Measurements from ENCODE around the gene P2RY12.
"Not testable (repeated sequence)": the region's sequence is repeated elsewhere in the genome, so short reads cannot be mapped to it uniquely, and the experiment has no call there.

The P2RY12 gene

DNA sequence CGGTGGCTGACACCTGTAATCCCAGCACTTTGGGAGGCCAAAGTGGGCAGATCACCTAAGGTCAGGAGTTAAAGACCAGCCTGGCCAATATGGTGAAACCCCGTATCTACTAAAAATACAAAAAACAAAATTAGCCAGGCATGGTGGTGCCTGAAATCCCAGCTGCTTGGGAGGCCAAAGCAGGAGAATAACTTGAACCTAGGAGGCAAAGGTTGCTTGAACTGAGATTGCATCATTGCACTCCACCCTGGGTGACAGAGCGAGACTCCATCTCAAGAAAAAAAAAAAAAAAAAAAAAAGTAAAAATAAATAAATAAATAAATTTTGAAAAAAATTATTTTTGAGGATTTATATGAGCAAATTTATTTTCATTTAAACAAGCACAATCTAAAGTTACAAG lies 7.6 kb upstream of the P2RY12 start:
- DNase-seq = not testable (repeated sequence)

DNA sequence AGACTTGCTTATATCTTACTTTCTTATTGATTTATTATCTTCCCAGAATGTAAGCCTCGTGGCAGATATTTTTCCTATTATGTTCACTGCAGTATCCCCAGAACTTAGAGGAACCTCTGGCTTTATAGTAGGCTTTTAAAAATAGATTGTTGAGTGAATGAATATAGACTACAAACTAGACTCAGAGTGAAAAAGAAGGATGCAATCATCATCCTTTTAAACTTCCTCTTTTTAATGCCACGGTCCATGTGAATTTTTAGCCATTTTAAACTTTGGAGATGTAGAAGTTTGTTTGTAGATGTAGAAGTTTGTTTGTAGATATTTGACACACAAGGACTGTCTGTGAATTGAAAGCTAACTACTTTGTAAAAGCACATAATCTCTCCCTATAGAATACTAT lies 7.2 kb upstream of the P2RY12 start:
- DNase-seq = no peak

DNA sequence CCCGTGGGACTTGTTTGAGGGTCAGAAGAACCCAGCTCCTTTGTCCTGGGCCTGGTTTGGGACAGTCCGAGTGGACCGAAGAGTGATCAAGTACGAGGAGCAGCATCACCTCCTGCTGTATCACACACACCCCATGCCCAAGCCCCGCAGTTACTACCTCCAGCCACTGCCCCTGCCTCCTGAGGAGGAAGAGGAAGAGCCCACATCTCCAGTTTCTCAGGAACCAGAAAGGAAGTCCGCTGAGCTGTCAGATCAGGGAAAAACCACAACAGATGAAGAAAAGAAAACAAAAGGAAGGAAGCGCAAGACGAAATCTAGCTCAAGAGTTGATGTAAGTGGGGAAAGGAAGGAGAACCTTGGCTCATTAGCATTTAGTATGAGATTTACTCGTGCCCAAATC lies 3.3 kb upstream of the P2RY12 start:
- no peak for DNase-seq

DNA sequence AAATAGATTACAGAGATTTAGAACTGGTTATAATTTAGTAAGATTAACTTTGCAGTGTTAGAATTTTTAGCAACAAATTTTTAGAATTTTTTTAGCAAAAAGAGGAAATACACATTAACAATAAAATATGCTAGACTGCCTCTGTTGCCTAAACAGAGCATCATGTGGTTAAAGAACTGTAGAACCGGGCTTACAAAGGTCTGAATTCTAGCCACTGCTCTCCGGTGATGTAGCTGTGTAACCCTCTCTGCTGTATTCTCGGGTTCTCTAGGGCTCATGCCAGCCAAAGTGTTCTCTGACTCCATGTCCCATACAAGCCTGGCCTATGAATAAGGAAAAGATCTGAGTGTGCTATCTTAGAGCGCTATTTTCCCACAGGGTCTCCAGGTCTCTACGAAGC lies 2.9 kb upstream of the P2RY12 start:
- DNase-seq = no peak

DNA sequence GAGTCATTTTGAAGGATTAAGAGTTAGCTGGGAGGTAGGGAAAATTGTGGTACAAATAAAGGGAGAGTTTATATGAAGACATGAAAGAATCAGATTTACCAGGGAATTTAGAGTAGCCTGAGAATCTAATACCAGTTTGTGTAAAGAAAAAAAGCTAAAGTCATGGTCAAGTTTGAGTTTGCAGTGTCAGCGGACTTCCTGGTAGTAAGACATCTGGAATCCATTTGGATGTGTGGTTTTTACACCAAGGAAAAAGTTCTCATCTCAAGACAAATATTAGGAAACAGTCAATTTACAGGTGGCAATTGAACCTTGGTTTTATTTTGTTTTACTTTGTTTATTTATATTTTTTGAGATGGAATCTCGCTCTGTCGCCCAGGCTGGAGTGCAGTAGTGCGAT lies 1.5 kb upstream of the P2RY12 start:
- no peak for DNase-seq

DNA sequence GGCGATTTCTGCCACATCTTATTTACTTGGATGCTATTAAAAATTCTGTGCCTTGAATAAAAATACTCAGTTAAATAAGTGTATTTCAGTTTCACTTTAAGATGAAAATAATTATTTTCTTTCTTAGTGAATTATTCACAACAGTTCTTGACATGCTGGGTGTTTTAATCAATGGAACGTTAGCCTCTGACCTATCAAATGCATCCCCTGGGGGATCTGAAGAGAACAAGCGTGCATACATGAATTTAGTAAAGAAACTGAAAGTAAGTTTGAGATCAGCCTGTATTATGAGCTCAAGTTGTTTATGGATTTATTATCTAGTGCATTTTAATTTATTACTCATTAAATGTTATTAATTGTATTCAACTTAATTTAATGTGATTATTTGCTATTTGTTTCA lies 597 bp downstream of the P2RY12 start:
- DNase-seq = no peak

DNA sequence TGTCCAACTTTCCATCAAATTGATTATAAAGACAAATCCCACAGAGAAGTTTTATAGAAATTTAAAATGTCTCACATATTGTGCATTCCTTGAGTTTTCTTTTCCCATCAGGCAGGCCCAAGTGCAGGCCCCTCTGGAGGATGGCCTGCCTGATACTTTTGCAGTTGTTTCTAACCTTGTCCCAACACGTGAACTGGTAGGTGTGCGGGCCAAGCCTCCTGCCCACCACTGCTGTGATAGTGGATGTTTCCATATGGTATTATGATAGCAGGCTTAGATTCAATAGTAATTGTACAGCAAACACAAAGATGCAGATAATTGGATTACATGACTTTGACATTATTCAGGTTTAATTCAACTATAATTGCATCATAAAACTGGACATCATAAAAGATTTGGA lies 1.4 kb downstream of the P2RY12 start:
- no peak for DNase-seq

DNA sequence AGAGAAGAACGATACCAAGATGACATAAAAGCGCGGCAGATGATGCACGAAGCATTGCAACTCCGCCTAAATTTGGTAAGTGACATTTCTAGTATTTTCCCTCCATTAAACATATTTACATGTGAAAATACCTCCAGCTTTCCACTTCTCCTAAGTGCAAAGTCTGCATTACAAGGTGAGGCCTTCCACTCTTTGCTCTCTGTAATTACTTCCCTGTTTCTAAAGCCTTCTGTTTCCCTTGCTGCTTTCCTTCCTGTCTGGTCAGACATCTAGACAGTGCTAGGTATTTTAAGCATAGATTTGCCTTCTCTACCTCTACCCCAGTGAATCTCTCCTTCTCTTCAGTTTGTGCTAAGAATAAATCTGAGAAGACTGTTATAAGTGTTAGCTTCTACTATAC lies 1.9 kb downstream of the P2RY12 start:
- no peak for DNase-seq

DNA sequence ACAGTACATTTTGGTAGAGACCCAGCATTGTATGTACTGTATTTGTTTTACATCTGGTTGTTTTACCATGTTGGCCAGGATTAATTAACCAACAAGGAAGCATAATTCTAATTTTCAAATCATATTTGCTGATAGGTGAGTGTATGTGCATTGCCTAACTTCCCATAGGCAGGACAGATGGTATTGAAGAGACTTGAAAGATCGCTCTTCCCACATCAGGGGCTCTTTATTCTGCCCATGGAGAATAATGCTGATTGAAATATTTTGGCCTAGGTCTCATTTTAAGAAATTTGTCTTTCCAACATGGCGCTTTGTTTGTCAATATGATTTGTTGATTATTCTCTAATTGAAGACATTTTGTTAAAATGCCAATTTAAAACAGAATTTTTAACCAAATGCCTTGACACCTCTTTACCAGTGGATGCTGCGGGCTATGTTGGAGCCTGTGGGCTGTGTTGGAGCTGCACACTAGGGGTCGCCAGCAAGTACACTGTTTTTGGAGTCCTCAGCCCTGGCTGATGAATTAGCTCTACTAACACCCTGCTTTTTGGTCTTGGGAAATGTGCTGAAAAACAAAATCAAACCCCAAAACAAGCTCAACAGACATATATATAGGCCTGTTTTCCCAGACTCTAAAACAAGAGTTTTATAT lies 5.3 kb downstream of the P2RY12 start:
- no peak for DNase-seq

DNA sequence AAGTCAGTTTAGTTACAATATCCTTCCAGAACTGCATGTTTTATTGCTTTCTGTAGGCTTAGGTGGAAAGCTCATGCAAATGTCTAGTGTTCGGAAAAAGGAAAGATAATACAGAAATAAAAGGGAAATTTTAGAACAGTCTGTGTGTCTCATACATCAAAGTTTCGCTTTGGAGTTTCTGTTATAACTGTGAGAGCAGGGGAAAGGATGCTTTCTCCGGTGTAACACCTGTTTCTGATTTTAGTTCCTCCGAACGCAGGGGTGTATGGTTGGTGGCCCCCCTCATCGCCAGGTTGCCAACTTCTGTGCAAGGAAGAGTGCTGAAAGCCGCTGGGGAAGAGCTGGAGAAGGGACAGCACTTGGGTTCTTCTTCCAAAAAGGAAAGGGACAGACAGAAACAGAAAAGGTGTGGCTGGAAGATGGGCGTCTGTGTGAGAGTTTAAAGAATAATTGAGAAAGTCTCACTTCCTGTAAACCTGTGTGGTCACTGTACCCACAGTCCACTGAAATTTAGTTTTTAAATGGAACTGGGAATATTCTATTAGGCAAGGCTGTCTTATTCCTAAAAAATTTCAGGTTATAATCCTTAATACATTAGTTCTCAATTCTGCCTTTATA lies 6.7 kb downstream of the P2RY12 start:
- no peak for DNase-seq

DNA sequence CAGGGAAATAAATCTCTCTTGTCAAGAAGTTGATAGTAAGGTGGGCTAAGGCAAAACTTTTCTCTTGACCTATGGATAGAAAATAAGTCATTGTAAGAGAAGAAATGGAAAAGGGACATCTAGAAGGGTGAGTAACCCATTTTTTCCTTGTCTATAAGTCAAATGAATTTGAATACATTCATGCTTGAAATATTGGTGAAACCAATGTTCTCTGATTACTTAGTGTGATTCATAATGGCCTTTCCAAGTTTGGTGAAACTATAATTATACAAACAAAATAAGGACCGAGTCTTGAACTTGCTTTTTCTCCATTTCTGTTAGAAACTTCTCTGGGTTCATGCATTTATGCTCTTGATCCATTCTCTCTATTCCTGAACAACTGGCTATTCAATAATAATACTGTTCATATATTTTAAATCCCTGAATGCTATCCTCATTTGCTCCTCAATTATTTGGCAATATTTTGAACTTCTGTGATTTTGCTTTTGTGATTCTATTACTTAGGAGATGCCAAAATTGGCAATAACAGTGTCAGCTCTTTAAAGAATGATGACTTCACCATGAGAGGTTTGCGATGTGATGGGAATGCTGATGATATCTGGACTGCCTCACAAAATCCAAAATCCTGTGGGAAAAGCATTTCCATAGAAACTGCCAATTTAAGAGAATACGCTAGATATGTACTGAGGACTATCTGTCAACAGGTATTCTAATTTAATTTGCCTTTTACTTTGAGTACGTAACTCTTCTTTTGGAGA lies 12.3 kb downstream of the P2RY12 start:
- DNase-seq = no peak

DNA sequence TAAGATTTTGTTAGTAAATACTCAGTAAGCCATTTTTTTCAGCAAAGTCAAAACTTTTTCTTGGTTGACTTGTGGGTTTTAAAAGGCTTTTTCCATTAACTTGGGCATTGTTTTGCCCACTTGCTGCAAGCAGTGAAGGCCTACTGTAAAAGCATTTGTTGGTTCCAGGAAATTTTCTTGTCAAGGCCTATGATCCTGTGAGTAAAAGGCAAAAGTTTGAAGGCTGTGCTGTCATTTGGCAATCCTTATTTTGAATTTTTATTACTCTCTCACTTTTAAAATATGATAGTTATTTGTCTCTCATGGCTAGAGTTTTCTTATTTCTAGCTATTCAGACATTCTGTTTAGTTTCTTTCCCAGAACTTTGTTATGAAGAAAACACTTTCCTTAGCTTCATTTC lies 13.0 kb downstream of the P2RY12 start:
- no peak for DNase-seq

DNA sequence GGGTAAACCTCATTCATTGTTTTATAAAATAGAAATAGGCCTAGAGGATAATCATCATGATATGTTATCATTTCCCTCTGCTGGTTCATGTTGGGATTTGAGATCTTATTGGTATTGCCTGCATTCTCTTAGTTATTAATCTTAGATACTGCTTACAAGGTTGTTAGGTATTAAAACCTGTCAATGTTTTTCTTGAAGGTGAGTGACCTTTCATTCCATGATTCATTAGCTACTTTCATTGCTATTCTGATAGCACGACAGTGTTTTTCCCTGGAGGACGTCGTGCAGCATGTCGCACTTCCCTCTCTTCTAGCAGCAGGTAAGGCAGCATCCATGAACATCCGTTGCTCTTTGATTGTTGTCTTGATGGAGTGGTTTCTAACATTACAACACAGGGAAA lies 17.1 kb downstream of the P2RY12 start:
- DNase-seq = no peak

DNA sequence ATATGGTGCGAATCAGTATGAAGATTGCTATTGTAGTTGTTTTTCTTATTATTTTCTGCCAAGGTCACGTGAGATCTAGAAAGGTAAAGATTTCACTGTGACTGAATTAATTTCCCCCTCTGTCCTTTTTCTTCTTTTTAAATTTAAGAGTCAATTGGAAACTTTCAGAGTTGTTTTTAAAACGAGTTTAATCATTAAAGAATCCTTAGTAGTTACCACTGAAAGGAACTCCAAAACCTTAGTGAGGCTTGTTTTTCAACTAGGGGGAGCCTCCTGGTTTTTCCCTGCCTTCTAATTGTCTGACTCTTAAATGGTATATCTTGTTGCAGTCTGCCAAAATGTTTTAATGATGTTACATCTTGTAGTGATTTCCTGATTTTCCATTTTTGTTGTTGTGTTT lies 17.6 kb downstream of the P2RY12 start:
- no peak for DNase-seq

DNA sequence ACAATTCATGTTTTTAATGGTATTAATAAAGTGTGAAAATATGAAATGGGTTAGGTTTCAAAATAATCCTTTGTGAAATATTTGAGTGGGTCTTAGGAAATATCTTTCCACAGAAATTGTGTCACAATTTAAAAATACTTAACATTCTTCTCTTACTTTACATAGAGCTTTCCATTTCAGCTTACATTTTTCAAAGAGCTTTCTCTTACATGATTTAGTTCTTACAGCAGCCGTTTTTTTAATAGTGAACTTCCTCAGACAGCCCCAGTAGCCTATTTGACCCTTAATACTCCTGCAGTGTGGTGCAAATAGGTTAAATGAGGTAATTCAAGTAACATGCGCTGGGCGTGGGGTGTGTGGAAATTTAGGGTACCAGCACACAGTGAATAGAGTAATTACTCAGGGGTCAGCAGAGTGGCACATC lies 21.8 kb downstream of the P2RY12 start:
- no peak for DNase-seq

DNA sequence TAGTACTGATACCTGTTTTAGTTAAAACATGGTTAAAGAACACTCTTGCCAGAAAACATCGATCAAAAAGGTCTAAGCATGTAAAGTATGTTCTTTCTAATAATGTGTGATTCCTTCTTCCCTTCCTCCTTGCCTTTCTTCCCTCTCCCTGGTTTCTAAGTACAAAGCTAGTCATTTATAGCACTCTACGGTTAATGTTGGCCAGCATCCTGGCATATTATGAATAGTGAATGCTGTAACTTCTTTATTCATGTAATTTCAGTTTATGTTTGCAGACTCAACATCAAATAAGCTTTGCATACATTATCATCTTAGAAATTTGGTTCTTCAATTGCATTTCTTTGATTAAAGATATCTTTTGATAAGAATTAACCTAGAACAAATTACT lies 27.1 kb downstream of the P2RY12 start:
- no peak for DNase-seq

DNA sequence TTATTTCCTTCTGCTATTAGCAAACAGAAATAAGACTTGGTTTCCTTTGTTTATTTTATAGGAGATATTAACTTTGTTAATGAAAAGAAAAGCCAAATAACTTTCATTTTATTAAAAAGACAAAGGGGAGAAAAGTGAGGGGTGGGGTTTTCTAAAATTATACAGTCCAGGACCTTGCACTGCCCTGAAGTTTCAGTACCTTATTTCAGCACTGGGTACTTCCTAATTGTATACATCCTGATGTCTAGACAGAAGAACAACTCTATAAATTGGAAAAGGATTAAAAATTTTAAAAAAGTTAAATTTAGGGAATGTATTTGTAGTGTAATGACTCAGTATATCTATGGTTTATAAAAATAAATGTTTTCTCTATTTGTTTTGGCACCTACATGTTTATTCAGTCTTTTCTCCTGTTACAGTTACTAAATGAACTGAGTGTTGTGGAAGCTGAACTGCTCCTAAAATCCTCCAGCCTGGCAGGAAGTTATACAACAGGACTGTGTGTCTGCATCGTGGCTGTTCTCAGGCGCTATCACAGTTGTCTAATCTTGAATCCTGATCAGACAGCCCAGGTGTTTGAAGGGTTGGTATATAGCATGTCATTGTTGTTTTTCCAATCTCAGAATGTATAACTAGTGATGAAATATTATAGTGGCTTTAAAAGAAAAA lies 27.6 kb downstream of the P2RY12 start:
- DNase-seq = no peak

DNA sequence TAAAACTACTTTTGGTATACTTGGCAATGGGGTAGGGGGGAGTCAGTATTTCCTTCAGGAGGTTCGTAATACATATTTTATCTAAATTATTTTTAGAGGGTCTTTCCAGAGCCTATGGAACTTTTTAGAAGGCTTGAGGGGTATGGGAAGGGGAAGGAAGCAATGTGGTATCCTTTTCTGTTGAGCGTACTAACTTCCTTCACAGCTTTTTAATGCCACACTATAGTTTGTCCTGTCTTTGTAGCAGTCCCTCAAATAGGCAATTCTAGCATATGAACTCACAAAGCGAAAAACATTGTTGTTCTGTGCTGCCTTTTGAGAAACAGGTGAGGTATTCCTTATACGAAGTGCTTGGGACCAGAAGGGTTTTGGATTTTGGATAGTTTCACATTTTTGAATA lies 32.9 kb downstream of the P2RY12 start:
- no peak for DNase-seq

DNA sequence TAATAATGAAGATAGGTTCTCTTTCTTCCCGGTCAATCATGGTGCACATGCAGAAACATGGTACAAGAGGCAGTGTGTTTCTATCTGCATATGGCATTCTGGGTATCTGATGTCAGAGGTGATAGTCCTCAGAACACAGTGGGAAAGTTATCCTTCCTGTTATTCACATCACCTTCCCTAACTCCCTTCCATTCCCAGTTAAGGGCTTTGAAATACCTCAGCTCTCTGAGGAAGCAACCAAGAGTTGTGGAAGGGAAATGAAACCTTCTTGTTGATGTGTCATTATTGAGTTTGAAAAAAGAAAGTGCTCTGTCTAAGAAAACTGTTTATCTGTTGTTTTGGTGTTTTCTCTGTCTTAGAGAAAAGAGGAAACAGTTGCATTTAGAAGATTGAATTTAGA lies 33.3 kb downstream of the P2RY12 start:
- DNase-seq = no peak

DNA sequence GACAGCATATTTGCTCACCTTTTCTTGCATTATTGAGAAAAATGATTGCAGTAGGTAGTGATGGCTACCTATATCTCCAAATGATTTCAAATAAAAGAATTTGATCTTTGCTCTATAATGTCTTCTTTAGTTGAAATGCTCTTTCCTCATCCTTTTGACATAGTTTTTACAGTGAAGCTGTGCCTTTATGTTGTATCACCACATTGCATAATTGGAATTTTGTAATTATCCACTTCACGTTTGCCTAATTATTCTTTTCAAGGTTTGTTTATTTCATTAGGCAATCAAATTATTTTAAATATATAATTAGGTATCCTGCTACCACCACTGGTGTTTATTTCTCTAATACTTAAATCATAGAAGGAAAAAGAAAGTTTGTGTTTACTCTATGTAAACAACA lies 33.9 kb downstream of the P2RY12 start:
- DNase-seq = no peak

DNA sequence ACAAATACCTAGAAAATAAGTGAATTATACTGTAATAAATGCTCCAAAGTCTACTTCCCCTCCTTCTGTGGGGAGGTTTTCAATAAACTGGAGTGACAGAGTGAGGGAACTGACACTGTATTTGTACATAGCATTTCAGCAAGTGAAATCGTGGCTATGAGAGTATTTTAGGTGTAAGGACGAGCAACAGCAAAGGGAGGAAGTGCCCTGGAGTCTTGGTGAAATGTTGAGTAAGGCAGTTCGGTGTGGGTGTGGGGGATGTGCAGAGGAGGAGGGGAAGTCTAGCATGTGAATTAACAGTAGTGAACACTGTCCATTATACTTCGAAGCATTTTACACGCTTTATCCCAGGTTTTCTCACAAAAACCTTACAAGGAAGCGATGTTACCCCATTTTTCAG lies 37.1 kb downstream of the P2RY12 start:
- DNase-seq = no peak

DNA sequence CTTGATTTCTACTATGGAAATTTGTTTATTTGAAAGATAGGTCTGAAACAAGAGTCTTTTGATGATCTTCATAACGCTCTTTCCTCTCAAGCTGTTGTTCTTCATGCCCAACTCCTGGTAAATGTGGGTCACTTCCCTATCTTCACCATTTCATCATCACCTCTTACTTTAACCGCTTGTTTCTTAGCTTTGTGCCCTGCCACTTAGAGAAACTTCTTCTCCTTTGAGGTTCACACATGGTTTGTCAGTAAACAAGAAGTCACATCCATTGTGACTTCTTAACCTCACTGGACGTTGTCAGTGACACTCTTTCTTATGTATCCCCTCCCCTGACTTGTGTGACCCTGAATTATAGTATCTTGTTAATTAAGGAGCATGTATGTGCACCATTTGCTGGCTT lies 38.3 kb downstream of the P2RY12 start:
- no peak for DNase-seq

DNA sequence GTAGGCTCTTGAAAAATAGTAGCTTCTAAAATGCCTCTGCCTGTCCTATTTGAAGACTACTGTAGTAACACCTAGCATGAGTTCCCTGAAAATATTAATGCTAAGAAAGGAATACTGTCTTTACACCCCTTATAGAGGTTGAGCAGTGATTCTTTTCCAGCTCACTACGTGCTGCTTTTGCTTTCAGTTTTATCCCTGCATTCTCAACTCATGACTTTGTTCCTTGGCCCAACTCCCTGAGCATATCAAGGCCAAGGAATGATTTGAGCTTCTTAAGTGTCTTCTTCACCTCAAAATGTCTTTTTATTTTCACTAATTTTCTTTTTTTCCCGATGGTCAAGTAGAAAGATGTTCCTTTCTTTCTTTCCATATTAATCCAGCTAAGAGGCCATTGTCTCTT lies 38.7 kb downstream of the P2RY12 start:
- no peak for DNase-seq

DNA sequence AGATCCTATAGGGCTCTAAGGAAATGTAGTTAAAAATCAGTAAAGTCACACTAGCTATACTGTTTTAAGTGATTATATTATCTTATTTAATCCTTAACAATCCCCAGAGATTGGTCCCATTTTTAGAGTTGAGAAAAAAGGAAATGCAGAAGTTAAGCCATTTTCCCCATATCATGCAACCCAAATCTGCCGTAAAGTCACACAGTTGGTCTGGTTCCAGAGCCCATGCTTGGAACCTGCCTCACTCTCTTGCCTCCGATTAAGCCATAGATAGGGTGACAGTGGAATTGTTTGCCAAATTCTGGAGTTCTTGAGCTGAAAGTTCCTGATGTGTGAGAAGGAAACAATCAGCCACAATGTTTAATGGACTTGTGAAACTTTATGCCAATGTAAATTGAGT lies 52.9 kb downstream of the P2RY12 start:
- DNase-seq = no peak
